ENCODE results near the gene MRPL4. TPM values are rescaled to one million over a fixed set of nuclear protein-coding genes. Genes with fewer than 3 reads are reported as not detected.

The MRPL4 gene
- total and polyA plus RNA-seq, 10 of the 15 experiments (the other 5 are each of a cell fraction or from before 2014, with no cell fraction given) = 0.79 to 221 (median 112) TPM

GRCh38 chr19:10231612-10232228 is 20.3 kb upstream of the MRPL4 start (continued):
- TF ChIP-seq REST (IDR thresholded peaks at IDR 0.05; ENCODE audit: low read depth, low read length) = no peak
- no peak for TF ChIP-seq FOS (IDR thresholded peaks at IDR 0.05; ENCODE audit: borderline replicate concordance, extremely low read depth, insufficient read length)
- no peak for TF ChIP-seq CTCF (IDR thresholded peaks at IDR 0.05 in 2 of 3, conservative IDR thresholded peaks at IDR 0.05 in 1 of 3; ENCODE audit: control insufficient read depth in 2 of 3, extremely low read depth in 1 of 3, insufficient read depth in 1 of 3, low read depth in 3 of 3, low read length in 3 of 3)
- no peak for TF ChIP-seq BCL11A (IDR thresholded peaks at IDR 0.05; ENCODE audit: low read depth, low read length)
- TF ChIP-seq MEF2B (IDR thresholded peaks at IDR 0.05; ENCODE audit: partially characterized antibody, poor library complexity, severe bottlenecking) = peak; percentile 38
- TF ChIP-seq MEF2A (IDR thresholded peaks at IDR 0.05; ENCODE audit: insufficient read depth, low read depth, low read length) = no peak
- no peak for TF ChIP-seq ZBTB4 (CRISPR knock-in tag; IDR thresholded peaks at IDR 0.05)
- TF ChIP-seq POLR2AphosphoS5 (IDR thresholded peaks at IDR 0.05; ENCODE audit: low read length) = no peak
- no peak for TF ChIP-seq BMI1 (IDR thresholded peaks at IDR 0.05; ENCODE audit: borderline replicate concordance)
- TF ChIP-seq TBL1XR1 (IDR thresholded peaks at IDR 0.05; ENCODE audit: low read depth, low read length) = 0 out of 2 replicates have a peak, but pooled peaks have one; percentile 33
- TF ChIP-seq PML (IDR thresholded peaks at IDR 0.05; ENCODE audit: low read length) = no peak
- no peak for TF ChIP-seq ESRRA (IDR thresholded peaks at IDR 0.05; ENCODE audit: low read length)
- TF ChIP-seq SMAD1 (IDR thresholded peaks at IDR 0.05; ENCODE audit: low read depth, partially characterized antibody) = no peak
- TF ChIP-seq SREBF2 (IDR thresholded peaks at IDR 0.05; ENCODE audit: low read length) = no peak
- no peak for TF ChIP-seq MYC (IDR thresholded peaks at IDR 0.05; ENCODE audit: insufficient read depth, insufficient read length, insufficient replicate concordance, low read length, severe bottlenecking)
- TF ChIP-seq ZNF207 (IDR thresholded peaks at IDR 0.05; ENCODE audit: borderline replicate concordance) = no peak
- 0 out of 2 replicates have a peak, but pooled peaks have one; percentile 24 for TF ChIP-seq LARP7 (IDR thresholded peaks at IDR 0.05)
- TF ChIP-seq ZNF622 (IDR thresholded peaks at IDR 0.05) = no peak
- TF ChIP-seq CBX3 (IDR thresholded peaks at IDR 0.05; ENCODE audit: borderline replicate concordance, low read depth) = no peak
- TF ChIP-seq NFYA (IDR thresholded peaks at IDR 0.05; ENCODE audit: borderline replicate concordance, low read depth, low read length) = no peak
- TF ChIP-seq POLR2AphosphoS2 (IDR thresholded peaks at IDR 0.05; ENCODE audit: low read depth, low read length) = no peak
- TF ChIP-seq MTA2 (IDR thresholded peaks at IDR 0.05; ENCODE audit: low read depth) = 0 out of 2 replicates have a peak, but pooled peaks have one; percentile 12

Measured in GM12878 (cell line).